ENCODE results near the gene LMX1B.

LMX1B gene

GRCh38 chr9:126624479-126624826 is 10.7 kb downstream of the LMX1B start:
- Histone ChIP-seq H4K8ac (ENCODE audit: low read depth, low read length) (no peak overlapping the region), H3K79me2 (ENCODE audit: control insufficient read depth, insufficient read depth, low read length) (no peaks in the 10 kb centered on the region), H2BK120ac (ENCODE audit: low read depth, low read length) (no peak overlapping the region), H3K23ac (ENCODE audit: low read length) (no peak overlapping the region), H2BK15ac (replicated peaks; ENCODE audit: low read depth) (no peak overlapping the region), H3K4me3 (ENCODE audit: low read length) (no peak overlapping the region), H3K9ac (ENCODE audit: low read length) (no peak overlapping the region), H3K36me3 (ENCODE audit: control insufficient read depth, insufficient read depth, low read length) (no peaks in the 10 kb centered on the region), H3K4me1 (ENCODE audit: control insufficient read depth, low read depth, low read length) (peaks cover 7% of the 10 kb centered on the region), H2BK5ac (ENCODE audit: low read length) (no peak overlapping the region), H3K4ac (ENCODE audit: low read depth, low read length) (no peak overlapping the region), H3K4me2 (ENCODE audit: low read length) (no peak overlapping the region), H3K27ac (ENCODE audit: low read depth, low read length) (no peak overlapping the region), H3K79me1 (ENCODE audit: low read length) (no peaks in the 10 kb centered on the region), H4K5ac (ENCODE audit: low read length) (no peak overlapping the region), H3K56ac (ENCODE audit: low read length) (no peak overlapping the region), H3K18ac (ENCODE audit: low read length) (no peak overlapping the region), H3K27me3 (ENCODE audit: insufficient read depth, low read length, poor library complexity) (peaks cover 97% of the 10 kb centered on the region), H2AK5ac (ENCODE audit: low read length) (no peak overlapping the region)
- no CpG with 5 or more reads among the region's 18 CpGs for WGBS (ENCODE audit: extremely low coverage, insufficient coverage, low lambda C conversion rate)
- no peak for DNase-seq

GRCh38 chr9:126624912-126625311 is 11.2 kb downstream of the LMX1B start:
- no peak overlapping the region for H2BK5ac ChIP-seq (ENCODE audit: low read length)
- H3K4me3 ChIP-seq (ENCODE audit: low read length): no peak overlapping the region
- H3K79me2 ChIP-seq (ENCODE audit: control insufficient read depth, insufficient read depth, low read length): no peaks in the 10 kb centered on the region
- H3K27ac ChIP-seq (ENCODE audit: low read depth, low read length): no peak overlapping the region
- no peak overlapping the region for H3K4ac ChIP-seq (ENCODE audit: low read depth, low read length)
- H4K5ac ChIP-seq (ENCODE audit: low read length): no peak overlapping the region
- H3K36me3 ChIP-seq (ENCODE audit: control insufficient read depth, insufficient read depth, low read length): no peaks in the 10 kb centered on the region
- no peak overlapping the region for H2AK5ac ChIP-seq (ENCODE audit: low read length)
- no peak for DNase-seq
- WGBS (ENCODE audit: extremely low coverage, insufficient coverage, low lambda C conversion rate): no CpG with 5 or more reads among the region's 27 CpGs
- H3K56ac ChIP-seq (ENCODE audit: low read length): no peak overlapping the region
- H3K4me2 ChIP-seq (ENCODE audit: low read length): no peak overlapping the region
- H2BK120ac ChIP-seq (ENCODE audit: low read depth, low read length): no peak overlapping the region
- no peak overlapping the region for H3K23ac ChIP-seq (ENCODE audit: low read length)
- no peak overlapping the region for H3K18ac ChIP-seq (ENCODE audit: low read length)
- no peak overlapping the region for H4K8ac ChIP-seq (ENCODE audit: low read depth, low read length)
- peaks cover 94% of the 10 kb centered on the region for H3K27me3 ChIP-seq (ENCODE audit: insufficient read depth, low read length, poor library complexity)
- no peak overlapping the region for H2BK15ac ChIP-seq (replicated peaks; ENCODE audit: low read depth)
- H3K4me1 ChIP-seq (ENCODE audit: control insufficient read depth, low read depth, low read length): peaks cover 7% of the 10 kb centered on the region
- no peaks in the 10 kb centered on the region for H3K79me1 ChIP-seq (ENCODE audit: low read length)
- no peak overlapping the region for H3K9ac ChIP-seq (ENCODE audit: low read length)

GRCh38 chr9:126625329-126626126 is 11.8 kb downstream of the LMX1B start:
- Histone ChIP-seq H3K4me3 (ENCODE audit: low read length) (no peak overlapping the region), H3K4ac (ENCODE audit: low read depth, low read length) (no peak overlapping the region), H2BK120ac (ENCODE audit: low read depth, low read length) (no peak overlapping the region), H3K56ac (ENCODE audit: low read length) (peak overlapping the region; percentile 28), H3K79me1 (ENCODE audit: low read length) (no peaks in the 10 kb centered on the region), H2BK5ac (ENCODE audit: low read length) (no peak overlapping the region), H3K36me3 (ENCODE audit: control insufficient read depth, insufficient read depth, low read length) (no peaks in the 10 kb centered on the region), H3K23ac (ENCODE audit: low read length) (no peak overlapping the region), H3K18ac (ENCODE audit: low read length) (no peak overlapping the region), H4K5ac (ENCODE audit: low read length) (no peak overlapping the region), H3K79me2 (ENCODE audit: control insufficient read depth, insufficient read depth, low read length) (no peaks in the 10 kb centered on the region), H2AK5ac (ENCODE audit: low read length) (no peak overlapping the region), H2BK15ac (replicated peaks; ENCODE audit: low read depth) (no peak overlapping the region), H3K4me1 (ENCODE audit: control insufficient read depth, low read depth, low read length) (peaks cover 7% of the 10 kb centered on the region), H4K8ac (ENCODE audit: low read depth, low read length) (no peak overlapping the region), H3K4me2 (ENCODE audit: low read length) (peak overlapping the region; percentile 16), H3K27ac (ENCODE audit: low read depth, low read length) (no peak overlapping the region), H3K9ac (ENCODE audit: low read length) (no peak overlapping the region), H3K27me3 (ENCODE audit: insufficient read depth, low read length, poor library complexity) (peaks cover 93% of the 10 kb centered on the region)
- peak; percentile 41 for DNase-seq
- no CpG with 5 or more reads among the region's 64 CpGs for WGBS (ENCODE audit: extremely low coverage, insufficient coverage, low lambda C conversion rate)

GRCh38 chr9:126626127-126626925 is 12.6 kb downstream of the LMX1B start:
- Histone ChIP-seq H3K79me1 (ENCODE audit: low read length) (no peaks in the 10 kb centered on the region), H3K27me3 (ENCODE audit: insufficient read depth, low read length, poor library complexity) (peaks cover 86% of the 10 kb centered on the region), H2BK5ac (ENCODE audit: low read length) (no peak overlapping the region), H3K23ac (ENCODE audit: low read length) (no peak overlapping the region), H3K4me2 (ENCODE audit: low read length) (peak overlapping the region; percentile 16), H3K36me3 (ENCODE audit: control insufficient read depth, insufficient read depth, low read length) (no peaks in the 10 kb centered on the region), H2AK5ac (ENCODE audit: low read length) (no peak overlapping the region), H3K4me1 (ENCODE audit: control insufficient read depth, low read depth, low read length) (peaks cover 7% of the 10 kb centered on the region), H2BK15ac (replicated peaks; ENCODE audit: low read depth) (no peak overlapping the region), H3K18ac (ENCODE audit: low read length) (no peak overlapping the region), H3K27ac (ENCODE audit: low read depth, low read length) (no peak overlapping the region), H3K56ac (ENCODE audit: low read length) (no peak overlapping the region), H4K5ac (ENCODE audit: low read length) (no peak overlapping the region), H3K9ac (ENCODE audit: low read length) (no peak overlapping the region), H3K4ac (ENCODE audit: low read depth, low read length) (no peak overlapping the region), H4K8ac (ENCODE audit: low read depth, low read length) (no peak overlapping the region), H3K79me2 (ENCODE audit: control insufficient read depth, insufficient read depth, low read length) (no peaks in the 10 kb centered on the region), H2BK120ac (ENCODE audit: low read depth, low read length) (no peak overlapping the region), H3K4me3 (ENCODE audit: low read length) (no peak overlapping the region)
- no CpG with 5 or more reads among the region's 56 CpGs for WGBS (ENCODE audit: extremely low coverage, insufficient coverage, low lambda C conversion rate)
- peak; percentile 74 for DNase-seq

- no peak overlapping the region for H3K23ac ChIP-seq (ENCODE audit: low read length)
- H3K27me3 ChIP-seq (ENCODE audit: insufficient read depth, low read length, poor library complexity): peaks cover 84% of the 10 kb centered on the region
- H3K4me3 ChIP-seq (ENCODE audit: low read length): no peak overlapping the region
- no peaks in the 10 kb centered on the region for H3K36me3 ChIP-seq (ENCODE audit: control insufficient read depth, insufficient read depth, low read length)
- H3K4ac ChIP-seq (ENCODE audit: low read depth, low read length): no peak overlapping the region
- no peak overlapping the region for H2AK5ac ChIP-seq (ENCODE audit: low read length)
- H2BK5ac ChIP-seq (ENCODE audit: low read length): no peak overlapping the region
- no peak overlapping the region for H3K56ac ChIP-seq (ENCODE audit: low read length)
- no peak overlapping the region for H2BK15ac ChIP-seq (replicated peaks; ENCODE audit: low read depth)
- no peak for DNase-seq
- H3K79me2 ChIP-seq (ENCODE audit: control insufficient read depth, insufficient read depth, low read length): no peaks in the 10 kb centered on the region
- H3K4me1 ChIP-seq (ENCODE audit: control insufficient read depth, low read depth, low read length): peaks cover 7% of the 10 kb centered on the region
- H3K18ac ChIP-seq (ENCODE audit: low read length): no peak overlapping the region
- no peaks in the 10 kb centered on the region for H3K79me1 ChIP-seq (ENCODE audit: low read length)
- no peak overlapping the region for H4K5ac ChIP-seq (ENCODE audit: low read length)
- H3K9ac ChIP-seq (ENCODE audit: low read length): no peak overlapping the region
- H2BK120ac ChIP-seq (ENCODE audit: low read depth, low read length): no peak overlapping the region
- no peak overlapping the region for H3K4me2 ChIP-seq (ENCODE audit: low read length)
- WGBS (ENCODE audit: extremely low coverage, insufficient coverage, low lambda C conversion rate): no CpG with 5 or more reads among the region's 14 CpGs
- H3K27ac ChIP-seq (ENCODE audit: low read depth, low read length): no peak overlapping the region
- H4K8ac ChIP-seq (ENCODE audit: low read depth, low read length): no peak overlapping the region
Observed at GRCh38 chr9:126626926-126627233, 13.2 kb downstream of the LMX1B start.
